ENCODE results near the gene MED16.
"Not testable (repeated sequence)": the region's sequence is repeated elsewhere in the genome, so short reads cannot be mapped to it uniquely, and the experiment has no call there.

MED16 gene

DNA sequence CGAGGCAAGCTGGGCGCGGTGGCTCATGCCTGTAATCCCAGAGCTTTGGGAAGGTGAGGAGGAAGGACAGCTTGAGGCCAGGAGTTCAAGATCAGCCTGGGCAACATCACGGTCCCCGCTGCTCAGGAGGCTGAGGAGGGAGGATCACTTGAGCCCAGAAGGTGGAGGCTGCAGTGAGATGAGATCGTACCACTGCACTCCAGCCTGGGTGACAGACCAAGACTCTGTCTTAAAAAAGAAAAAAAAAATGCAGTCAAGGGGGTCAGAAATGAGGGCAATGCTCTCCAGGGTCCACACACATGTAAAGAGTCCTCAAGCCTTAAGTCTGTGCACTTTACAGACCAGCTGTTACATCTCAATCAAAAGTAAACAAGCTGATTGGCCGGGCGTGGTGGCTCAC, 11.6 kb upstream of the MED16 start:
- no peak for DNase-seq

DNA sequence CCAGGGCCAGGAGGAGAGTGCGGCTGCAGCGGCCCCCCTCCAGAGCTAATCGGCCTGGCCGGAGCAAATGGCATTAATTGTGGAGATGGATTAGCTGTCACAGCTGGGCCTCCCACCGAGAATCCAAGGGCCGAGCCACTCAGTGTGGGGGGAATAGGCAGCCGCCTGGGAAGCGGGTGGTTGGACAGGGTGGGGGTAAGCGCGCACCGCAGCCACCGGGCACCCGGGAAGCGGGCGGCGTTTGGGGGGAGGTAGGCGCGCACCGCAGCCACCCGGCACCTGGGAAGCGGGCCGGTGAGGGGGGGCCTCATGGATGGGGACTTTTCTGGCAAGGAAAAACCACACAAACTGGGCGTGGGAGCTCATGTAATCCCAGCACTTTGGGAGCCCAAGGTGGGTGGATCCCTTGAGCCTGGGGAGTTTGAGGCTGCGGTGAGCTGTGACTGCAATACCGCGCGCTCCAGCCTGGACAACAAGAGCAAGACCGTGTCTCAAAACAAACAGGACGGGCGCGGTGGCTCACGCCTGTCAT, 10.3 kb upstream of the MED16 start:
- DNase-seq = no peak

DNA sequence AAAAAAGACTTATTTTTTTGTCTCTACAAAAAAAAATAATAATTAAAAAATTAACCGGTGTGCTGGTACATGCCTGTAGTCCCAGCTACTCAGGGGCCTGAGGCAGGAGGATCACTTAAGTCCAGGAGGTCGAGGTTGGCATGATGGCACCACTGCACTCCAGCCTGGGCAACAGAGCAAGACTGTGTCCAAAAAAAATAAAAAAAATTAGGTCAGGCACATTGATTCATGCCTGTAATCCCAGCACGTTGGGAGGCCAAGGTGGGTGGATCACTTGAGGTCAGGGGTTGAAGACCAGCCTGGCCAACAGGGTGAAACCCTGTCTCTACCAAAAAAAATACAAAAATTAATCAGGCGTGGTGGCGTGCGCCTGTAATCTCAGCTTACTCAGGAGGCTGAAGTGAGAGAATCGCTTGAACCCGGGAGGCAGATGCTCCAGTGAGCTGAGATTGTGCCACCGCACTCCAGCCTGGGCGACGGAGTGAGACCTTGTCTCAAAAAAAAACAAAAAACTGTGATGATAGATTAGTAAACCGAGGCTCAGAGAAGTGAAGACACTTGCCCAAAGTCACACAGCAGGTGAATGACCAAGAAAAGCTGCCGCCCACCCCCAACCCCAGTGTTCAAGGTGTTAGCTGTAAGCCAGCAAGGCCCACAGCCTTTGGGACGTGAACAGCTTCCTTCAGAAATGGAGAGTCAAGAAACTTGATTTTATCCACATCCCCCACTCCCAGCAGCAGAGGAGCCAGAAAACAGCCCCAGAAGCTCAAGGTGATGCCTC, 9.6 kb upstream of the MED16 start:
- no peak for DNase-seq

DNA sequence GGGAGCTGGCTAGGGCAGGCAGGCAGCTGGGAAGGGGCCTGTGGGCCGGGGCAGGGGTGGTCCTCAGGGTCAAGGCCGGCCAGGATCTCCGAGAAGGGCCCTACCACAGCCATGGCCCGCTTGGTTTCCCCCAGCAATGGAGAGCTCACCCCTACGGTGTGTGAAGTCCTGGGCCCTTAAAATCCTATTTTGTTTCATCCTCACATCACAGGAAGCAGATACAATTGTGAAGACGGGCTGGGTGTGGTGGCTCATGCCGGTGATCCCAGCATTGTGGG, 9.0 kb upstream of the MED16 start:
- DNase-seq = no peak

DNA sequence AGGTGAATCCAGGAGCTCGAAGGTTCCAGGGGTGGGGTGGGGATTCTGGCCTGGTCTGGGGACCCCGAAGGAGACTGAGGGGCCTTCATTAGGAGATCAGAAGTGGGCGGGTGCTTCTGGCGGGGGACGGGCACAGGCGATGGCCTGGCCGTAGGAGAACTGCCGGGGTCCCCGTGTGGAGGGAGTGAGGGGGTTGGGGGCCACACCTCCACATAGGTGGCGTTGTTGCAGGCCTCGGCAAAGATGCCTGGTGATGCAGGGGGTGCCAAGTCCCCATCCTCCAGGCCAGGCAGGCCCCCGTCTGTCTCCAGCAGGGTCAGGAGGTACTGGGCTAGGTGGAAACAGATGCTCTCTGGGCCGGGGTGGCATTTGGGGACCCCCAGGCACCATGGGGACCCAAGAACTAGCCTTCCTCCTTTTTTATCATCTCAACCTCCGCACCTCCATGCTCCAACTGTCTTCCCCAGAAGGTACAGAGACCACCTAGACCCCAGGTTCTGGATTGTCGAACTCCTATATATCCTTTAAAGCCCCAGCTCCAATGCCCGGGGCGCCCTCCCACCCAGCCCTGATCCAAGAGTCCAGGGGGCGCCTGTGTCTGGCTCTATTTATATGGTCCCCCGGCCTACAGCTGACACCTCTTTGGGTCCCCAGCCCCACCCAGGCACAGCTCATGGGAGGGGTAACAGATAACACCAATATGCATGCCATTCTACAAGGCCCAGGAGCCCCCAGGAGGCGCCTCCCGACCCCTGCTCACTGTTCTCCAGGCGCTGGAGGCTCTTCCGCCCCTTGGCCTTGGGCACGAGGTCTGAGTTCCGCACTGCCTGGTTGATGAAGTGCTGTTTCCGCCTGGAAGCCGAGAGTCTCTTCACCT, 8.5 kb upstream of the MED16 start:
- DNase-seq = no peak

DNA sequence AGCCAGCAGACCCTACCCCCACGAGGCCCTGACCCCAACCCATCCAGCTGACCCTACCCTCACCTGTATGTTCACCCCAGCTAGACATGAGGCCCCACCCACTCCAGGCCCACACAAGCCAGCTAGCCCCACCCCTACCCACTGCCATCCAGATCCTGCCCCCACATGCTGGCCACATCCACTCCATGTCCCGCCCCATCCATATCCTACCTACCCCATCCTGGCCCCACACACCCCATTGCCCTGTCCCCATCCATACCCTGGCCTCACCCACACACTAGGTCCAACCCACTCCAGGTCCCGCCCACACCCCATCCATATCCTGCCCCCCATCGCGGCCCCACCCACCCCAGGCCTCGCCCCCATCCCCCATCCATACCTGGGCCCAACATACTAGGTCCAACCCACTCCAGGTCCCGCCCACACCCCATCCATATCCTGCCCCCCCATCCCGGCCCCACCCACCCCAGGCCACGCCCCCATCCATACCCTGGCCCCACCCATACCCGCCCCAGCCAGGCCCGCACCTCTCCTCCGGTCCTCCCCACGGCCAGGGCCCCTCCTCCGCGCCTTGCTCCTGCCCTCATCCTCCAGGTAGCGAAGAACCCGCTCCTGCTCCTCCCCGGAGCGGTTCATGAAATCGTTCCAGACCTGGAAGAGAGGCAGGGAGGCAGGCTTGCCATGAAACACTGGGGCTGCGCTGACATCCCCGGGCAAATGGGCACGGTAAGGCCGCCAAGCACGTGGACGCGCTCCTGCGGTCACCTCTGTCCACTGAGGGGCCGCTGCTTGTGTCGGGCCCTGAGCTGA, 7.5 kb upstream of the MED16 start:
- DNase-seq = no peak

DNA sequence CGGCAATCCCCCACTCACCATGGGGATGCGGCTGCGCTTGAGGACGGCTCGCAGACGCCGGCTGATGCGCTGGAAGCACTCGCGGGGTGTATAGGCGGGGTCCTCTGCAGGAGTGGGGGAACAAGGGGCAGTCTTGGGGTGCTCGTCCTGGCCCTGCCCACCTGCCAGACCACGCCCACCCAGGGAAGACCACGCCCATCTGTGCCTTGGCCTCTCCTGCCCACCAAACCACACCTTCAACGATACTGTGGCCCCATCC, 7.0 kb upstream of the MED16 start:
- DNase-seq = no peak

DNA sequence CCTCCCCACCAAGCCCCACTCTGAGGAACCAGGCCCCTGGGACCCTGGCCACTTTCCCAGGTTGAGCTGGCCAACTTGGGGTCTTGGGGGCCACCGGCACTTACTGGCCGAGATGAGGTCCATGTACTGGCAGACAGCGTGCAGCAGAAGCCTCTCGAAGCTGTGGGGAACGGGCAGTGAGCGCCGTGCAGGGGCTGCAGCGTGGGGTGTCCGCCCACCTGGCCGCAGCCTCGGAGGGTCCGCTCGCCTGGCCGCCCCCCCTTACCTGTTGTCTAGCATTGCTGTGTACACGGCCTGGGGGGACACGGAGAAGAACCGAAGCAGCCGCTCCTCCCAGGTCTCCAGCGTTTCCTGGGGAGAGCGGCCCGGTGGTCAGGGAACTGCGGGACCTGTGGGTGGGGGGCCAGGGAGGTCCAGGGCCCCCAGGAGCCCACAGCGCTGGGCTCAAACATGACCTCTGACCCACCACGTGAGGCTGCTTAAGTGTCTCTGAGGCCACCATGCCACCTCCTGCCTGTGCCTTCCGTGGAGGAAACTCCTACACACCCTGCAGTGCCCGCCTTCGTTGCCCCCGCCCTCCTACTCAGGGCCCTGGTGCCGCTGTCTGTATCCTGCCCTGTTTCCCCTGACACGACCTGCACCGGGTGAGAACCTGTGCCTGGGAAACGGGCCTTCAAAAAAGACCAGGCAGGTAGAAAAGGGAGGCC, 6.5 kb upstream of the MED16 start:
- DNase-seq = no peak

DNA sequence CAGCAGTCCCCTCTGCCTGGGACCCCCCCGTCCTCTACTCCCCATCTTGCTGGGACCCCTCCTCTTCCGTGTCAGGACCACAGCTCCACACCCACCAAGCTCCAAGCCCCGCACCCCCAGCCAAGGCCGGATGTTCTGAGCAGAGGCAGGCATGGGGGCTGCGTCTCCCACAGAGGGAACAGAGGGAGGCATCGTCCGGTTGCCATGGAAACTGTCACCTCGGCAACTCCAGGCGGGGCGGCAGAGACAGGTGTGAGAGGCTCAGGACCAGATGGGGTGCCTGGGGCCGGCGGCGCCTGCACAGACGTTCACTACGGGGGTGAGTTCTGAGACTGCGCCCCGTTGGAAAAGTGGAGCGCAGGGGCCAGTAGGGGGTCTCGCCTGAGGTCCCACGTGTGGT, 5.7 kb upstream of the MED16 start:
- DNase-seq = peak; percentile 18

DNA sequence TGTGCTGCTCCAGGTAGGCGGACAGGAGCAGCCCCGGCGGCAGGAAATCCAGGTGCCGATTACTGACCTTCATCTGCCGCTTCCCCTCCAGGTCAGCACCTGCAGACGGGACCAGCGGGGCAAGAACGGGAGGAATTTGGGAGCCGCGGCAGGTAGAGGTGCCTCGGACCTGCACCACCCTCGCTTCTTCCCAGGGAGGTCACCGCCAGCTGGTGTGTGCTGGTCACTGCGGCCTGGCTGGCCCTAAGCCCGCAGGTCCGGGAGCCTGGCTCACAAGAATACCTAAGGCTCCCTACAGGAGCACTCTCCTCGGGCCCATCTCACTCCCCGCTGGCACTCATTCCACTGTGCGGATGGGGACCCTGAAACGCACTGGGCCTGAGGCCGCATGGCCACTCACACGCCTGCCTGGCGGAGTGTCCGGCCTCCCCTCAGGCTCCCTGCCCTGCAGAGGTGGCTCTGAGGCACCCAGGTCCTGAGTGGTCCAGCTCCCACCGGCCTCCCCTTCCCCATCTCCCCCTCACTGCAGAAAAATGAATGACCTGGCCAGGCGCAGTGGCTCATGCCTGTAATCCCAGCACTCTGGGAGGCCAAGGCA, 4.6 kb upstream of the MED16 start:
- DNase-seq = no peak

DNA sequence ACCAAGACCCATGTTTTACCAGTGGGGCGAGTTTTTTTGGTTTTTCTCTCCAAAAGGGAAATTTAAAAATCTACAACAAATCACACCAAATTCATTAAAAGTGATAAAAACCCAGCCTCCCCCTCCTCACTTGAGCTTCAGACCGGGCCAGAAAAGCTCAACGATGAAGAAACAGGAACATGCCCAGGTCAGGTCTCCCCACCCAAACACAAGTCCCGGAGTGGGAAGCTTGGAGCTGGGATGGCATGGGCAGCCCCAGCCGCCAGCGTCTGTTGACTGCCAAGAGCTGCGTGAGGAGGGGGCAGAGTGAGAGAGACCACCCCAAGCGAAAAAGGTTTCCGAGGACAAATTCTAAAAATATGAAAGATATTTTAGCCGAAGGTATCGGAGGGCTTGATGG, 4.0 kb upstream of the MED16 start:
- no peak for DNase-seq

DNA sequence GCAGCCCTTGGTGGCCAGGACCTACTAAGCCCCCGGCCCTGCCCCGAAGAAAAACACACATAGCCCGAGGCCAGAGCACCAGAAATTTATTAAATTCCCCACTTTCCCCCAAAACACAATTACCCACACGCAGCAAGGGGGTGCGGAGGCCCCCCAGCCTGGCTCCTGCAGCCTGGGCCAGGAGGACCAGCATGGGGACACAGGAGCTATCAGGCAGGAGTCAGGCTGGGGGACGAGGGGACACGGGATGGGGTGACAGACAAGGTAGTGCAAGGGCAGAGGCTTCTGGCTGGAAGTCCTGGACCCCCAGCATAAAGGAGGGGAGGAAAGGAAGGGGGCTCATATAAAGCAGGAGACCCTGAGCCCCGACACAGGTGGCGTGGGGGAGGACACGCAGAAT, 3.4 kb upstream of the MED16 start:
- no peak for DNase-seq

DNA sequence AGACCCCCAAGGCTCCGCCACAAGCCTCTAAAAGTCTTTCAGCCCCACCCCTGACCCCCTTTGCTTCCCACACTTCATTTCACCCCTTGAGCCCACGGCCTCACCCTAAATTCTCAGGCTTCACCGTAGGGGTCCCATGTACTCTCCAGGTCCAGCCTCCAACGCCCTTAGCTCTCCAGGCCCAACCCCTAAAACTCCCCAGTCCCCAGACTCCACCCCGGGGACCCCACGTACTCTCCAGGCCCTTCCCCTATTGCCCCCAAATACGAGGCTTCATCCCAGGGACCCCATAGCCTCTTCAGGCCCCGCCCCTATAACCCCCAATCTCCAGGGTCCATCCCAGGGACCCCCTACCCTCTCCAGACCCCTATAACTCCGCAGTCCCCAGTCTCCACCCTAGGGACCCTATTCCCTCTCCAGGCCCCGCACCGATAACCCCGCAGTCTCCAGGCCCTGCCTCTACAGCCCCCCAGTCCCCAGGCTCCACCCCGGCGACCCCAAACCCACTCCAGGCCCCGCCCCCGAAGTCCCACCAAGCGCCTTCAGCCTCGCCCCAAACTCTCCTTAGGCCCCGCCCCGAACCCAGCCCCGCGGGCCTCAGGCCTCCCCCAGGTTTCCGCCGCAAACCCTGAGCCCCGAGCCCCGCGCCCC, 619 bp downstream of the MED16 start:
- DNase-seq = peak; percentile 10

DNA sequence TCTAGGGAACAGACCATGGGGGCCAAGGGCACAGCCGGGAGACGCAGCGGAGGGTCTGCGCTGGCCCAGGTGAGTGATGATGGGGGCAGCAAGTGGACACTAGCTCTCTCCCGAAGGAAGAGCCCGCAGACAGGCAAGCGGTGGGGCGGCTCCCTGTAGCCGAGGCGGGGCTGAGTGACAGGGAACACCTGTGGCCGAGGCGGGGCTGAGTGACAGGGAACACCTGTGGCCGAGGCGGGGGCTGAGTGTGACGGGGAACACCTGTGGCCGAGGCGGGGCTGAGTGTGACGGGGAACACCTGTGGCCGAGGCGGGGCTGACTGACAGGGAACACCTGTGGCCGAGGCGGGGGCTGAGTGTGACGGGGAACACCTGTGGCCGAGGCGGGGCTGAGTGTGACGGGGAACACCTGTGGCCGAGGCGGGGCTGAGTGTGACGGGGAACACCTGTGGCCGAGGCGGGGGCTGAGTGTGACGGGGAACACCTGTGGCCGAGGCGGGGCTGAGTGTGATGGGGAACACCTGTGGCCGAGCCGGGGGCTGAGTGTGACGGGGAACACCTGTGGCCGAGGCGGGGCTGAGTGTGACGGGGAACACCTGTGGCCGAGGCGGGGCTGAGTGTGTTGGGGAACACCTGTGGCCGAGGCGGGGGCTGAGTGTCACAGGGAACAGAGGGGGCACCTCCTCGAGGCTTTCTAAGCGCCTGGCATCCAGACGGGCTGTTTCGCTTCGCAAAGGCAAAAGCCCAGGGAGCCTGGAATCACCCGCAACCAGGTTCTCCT, 1.4 kb downstream of the MED16 start:
- DNase-seq = not testable (repeated sequence)

DNA sequence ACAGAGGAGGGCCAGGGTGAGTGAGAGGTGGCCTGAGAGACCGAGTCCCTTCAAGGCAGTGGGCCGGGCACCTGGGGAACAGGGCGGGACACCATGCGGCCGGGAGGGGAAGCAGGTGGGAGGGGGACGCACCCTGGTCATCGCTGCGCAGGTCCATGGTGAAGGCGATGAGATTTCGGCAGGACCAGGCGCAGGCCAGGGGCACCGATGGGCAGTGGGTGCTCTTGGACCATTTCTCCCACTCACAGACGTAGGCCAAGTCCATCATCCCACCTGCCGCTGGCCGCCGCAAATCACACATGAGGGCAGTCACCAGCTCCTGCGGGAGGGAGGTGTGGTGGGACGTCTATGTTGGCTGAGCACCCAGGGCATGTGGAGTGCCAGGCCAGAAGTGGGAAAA, 2.2 kb downstream of the MED16 start:
- DNase-seq = no peak

DNA sequence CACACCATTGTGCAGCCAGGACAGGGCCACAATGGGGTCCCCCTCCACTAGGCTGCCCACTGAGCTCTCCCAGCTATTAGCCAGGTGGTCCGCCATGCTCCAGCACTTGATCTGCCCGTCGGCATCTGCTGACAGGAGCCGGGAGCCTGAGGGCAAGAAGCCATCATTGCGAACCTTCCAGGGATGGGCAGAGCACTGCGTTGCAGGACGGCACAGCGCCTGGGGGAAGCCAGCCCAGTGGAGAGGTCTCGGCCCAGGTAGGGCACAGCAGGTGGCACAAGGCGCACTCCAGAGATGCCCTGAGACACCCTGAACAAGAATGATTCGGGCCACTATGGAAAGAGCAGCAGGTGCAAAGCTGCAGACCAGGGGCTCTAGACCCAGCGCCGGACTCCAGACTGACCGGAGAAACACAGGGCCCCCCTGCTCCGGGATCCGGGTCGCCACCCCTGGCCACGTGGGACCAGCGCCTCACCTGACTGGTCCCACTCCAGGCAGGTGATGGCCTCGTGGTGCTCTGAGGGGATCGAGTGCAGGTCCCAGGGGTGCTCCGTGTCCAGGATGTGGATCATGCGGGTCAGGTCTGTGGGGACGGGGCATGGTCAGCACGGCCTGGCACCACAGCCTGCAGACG, 3.2 kb downstream of the MED16 start:
- no peak for DNase-seq

DNA sequence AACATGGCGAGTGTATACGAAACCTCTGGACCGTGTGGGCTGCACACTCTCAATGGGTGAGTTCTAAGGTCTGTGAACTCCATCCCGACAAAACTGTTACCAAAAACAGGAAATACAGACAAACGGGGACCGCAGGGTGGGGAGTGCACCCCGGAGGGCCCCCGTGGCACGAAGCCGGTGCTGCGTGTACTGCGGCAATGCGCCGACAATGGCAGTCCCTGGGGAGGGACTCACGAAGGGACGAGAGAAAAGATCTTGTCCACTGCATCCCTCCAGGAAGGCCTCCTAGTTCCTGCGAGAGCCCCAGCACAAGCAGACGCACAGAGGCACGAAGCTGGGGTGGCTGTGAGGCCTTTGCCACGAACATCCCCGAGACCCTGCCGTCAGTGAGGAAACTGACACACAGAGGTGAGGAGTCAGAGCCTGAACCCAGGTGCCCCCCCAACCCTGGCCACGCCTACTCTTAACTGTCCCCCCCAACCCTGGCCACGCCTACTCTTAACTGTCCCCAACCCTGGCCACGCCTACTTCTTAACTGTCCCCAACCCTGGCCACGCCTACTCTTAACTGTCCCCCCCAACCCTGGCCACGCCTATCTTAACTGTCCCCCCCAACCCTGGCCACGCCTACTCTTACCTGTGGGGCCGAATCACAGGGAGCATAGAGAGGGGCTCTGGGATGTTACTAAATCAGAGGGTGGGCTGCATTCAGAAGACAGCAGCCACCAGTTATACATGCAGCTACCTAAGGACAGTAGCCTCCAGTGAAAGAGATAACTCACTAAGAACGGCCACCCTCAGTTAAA, 4.2 kb downstream of the MED16 start:
- no peak for DNase-seq

DNA sequence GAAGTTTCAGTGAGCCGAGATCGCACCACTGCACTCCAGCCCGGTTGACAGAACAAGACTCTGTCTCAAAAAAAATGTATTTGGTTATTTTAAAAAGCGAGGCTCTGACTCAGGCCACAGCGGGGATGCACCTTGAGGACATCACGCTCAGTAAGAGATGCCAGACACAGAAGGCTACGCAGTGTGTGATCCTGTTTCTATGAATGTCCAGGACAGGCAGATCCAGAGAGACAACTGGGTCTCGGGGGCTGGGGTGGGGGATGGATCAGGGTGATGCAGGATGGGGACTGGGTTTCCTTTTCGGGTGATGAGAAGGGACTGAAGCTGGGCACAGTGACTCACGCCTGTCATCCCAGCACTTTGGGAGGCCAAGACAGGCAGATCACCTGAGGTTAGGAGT, 5.4 kb downstream of the MED16 start:
- no peak for DNase-seq

DNA sequence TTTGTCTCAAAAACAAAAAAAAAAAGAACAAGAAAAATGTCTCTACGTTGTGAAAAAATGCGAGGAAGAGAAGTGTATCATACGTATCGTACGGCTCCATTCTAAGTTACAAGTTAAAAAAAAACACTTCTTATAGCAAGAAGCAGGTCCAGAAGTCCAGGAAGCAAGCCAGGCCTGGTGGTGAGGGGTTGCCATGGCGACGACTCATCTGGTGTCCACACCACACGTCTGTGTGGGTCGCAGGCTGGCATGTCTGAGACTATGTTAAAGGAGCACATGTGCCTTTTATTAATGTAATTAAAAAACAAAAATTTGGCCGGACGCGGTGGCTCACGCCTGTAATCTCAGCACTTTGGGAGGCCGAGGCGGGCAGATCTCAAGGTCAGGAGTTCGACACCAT, 5.9 kb downstream of the MED16 start:
- DNase-seq = no peak

All from CD4-positive, alpha-beta T cell treated with Interleukin-4 for 4 hours (primary cell).